NB4 (cell line): Measurements from ENCODE around the gene CCDC91.

Experiments
- TF ChIP-seq, protein P1 (sequence below): IDR thresholded peaks from 2 replicates; pipeline ENCODE4 v1.6.1; 2011; ENCODE audit warnings: low read depth, low read length
- TF ChIP-seq, protein P2 (sequence below): IDR thresholded peaks from one replicate; pipeline ENCODE4 v1.5.1; 2012; ENCODE audit warnings: low read depth, low read length

DNA sequence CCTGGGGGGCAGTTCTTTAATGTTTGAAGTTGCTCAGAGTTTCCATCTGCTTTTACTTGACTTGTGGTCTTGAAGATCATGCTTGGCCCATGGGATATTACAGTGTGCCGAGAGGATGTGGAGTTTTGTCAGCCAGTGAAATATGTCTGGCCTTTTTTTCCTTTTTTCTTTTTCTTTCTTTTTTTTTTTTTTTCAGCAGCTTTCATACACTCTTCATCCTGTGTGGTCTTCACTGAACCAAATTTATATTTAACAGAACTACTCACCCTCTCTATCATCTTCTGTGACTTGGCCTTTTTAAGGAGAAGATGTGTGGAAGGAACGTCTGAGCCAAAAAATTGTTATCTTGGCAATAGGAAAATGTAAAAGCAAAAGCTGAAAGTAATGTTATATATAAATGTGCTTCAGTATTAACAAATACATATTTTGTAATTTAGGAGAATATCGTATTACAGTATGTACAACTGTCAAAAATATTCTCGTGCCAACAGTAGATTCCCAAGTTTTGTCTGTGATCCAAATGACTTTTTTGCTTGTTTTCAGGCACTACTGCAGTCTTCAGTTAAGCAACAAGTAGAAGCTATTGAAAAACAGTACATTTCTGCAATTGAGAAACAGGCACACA lies 200.6 kb downstream of the CCDC91 start:
- TF ChIP-seq, protein P1, sequence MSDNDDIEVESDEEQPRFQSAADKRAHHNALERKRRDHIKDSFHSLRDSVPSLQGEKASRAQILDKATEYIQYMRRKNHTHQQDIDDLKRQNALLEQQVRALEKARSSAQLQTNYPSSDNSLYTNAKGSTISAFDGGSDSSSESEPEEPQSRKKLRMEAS, result no peak
- TF ChIP-seq, protein P2, sequence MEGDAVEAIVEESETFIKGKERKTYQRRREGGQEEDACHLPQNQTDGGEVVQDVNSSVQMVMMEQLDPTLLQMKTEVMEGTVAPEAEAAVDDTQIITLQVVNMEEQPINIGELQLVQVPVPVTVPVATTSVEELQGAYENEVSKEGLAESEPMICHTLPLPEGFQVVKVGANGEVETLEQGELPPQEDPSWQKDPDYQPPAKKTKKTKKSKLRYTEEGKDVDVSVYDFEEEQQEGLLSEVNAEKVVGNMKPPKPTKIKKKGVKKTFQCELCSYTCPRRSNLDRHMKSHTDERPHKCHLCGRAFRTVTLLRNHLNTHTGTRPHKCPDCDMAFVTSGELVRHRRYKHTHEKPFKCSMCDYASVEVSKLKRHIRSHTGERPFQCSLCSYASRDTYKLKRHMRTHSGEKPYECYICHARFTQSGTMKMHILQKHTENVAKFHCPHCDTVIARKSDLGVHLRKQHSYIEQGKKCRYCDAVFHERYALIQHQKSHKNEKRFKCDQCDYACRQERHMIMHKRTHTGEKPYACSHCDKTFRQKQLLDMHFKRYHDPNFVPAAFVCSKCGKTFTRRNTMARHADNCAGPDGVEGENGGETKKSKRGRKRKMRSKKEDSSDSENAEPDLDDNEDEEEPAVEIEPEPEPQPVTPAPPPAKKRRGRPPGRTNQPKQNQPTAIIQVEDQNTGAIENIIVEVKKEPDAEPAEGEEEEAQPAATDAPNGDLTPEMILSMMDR, result no peak
